Ramos (cell line): ENCODE data around the gene PLA2G10.
"Not testable (repeated sequence)": the region's sequence is repeated elsewhere in the genome, so short reads cannot be mapped to it uniquely, and the experiment has no call there.

Source experiments
- in situ Hi-C: fragments of 300-500 bp; cut with MboI; formaldehyde crosslinking; loops from one replicate; pipeline ENCODE4 v1.14.3; 2022; ENCODE audit warnings: low sequenced_read_pairs; ENCODE audit not compliant: unreplicated experiment

The PLA2G10 gene

DNA sequence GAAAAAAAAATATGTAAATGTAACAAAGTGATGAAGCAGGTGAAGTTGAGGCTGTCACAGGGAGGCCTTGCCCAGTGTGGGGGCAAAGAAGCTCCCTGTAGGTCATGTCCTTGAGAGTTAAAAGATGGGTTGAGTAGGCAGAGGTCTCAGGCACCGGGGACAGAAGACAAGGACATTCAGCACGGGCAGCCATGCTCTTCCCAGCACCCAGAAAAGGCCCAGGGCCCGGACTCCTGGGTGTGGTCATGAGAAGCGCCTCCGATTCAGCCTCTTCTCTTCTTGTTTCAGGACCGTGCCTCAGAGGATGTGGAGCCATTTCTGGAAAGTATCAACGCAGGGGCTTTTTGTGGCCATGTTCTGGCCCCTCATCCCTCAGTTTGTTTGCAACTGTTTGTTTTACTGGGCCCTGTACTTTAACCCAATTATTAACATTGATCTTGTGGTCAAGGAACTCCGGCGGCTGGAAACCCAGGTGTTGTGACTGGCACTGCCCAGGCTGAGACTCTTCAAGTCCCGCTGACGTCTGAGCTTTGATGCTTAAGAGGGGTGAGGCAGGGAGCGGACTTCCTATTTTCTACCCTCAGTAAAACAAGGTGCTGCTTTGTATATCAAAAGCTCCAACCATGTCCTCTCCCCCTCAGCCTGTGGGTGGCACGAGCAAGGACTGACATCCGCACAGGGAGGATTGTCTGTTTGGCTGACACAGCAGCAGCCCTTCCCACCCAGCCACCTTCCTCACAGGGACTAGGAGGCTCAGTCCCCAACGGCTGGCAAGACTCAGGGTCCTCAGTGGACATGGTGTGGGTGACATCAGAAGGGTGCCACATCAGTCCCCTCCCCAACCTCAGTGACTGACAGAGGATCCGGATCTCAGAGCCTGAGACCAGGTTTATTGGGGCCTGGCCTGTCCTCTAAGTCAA is 26.5 kb downstream of the PLA2G10 start:
- in situ Hi-C loops = no loop called here

DNA sequence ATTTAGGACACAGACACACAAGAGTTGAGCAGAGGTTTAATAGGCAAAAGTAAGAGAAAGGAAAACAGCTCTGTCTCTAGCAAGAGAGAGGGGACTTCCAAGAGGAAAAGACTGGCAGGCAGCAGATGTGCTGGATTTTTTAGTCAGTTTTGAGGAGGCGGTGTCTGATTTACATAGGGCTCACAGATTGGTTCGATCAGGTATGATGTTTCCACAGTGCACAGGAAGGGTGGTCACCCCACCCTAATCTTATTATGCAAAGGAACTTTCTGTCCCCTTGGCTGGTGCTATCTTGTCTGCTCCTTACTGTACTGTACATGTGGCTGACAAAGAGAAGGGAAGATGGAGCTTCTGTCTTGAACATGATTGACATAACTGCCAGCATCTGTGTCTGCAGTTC is 36.0 kb downstream of the PLA2G10 start:
- in situ Hi-C loops = no loop called here

DNA sequence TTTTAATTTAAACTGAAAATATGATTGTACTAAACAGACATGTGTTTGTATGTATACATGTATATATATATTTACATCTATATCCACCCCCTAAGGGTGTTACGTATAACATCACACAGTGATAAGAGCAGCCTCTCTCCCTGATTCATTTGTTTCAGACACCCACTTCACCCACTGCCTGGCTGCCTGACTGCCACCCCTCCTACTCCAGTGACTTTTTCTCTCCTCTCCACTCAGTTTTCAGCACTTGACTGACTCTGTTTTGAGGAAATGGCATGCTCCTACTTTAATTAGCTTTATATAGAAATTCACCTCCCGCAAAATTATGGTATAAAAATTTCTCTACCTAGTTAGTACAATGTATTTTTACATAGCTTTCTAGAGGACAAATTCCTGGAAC is 41.4 kb downstream of the PLA2G10 start:
- in situ Hi-C loops = no loop called here

DNA sequence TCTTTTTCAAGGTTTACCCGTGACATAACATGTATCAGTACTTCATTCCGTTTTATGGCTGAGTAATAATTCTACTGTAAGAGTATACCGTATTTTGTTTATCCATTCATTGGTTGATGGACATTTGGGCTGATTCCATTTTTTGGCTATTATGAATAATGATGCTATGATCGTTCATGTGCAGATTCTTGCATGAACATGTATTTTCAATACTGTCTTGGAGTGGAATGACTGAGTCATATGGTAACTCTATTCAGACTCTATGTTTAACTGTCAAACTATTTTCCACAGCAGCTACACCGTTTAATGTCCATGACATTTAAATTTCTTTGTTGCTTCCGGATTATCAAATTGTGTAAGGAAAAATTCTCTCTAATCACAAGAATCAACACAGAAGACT is 43.5 kb downstream of the PLA2G10 start:
- in situ Hi-C loops = no loop called here

DNA sequence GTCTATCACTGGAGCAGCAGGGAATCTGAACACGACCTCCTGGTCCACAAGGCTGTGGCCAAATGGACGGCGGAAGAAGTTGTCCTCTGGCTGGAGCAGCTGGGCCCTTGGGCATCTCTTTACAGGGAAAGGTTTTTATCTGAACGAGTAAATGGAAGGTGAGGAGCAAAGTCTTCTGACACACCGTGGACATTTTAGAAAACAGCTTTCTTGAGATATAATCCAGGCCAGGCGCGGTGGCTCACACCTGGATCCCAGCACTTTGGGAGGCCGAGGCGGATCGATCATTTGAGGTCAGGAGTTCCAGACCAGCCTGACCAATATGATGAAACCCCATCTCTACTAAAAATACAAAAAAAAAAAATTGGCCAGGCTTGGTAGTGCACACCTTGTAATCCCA is 44.3 kb downstream of the PLA2G10 start:
- in situ Hi-C loops = no loop called here

DNA sequence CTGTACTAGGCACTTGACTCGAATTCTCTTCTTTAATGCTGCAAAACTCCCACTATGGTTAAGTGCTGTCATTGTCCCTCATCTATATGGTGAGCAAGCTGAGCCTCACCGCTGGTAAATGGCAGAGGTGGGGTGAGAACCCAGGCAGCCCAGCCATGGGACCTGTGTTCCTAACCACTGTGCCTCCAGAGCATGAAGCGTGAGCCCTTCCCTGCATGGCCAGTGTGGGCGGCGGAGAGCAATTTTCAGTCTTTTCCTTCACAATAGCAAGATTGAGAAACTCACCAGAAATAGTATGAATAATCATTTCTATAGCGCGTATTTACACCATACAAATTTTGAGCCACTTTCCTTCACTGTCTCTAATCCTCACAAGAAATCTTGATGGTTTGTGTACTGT is 52.2 kb downstream of the PLA2G10 start:
- in situ Hi-C loops = no loop called here

DNA sequence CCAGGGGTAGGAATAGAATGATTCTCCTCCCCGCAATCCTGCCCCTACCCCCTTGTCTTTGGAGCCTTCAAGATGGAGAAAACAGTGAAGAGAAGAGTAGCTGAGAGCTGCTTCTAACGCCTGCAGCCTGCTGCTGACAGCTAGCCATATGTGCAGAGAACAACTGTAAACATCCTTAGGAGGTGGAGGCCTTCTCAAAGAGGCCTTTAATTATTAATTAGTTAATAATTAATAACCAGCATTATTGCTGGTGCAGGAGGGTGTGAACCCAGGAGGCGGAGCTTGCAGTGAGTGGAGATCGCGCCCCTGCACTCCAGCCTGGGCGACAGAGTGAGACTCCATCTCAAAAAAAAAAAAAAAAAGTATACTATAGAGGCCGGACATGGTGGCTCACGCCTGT is 52.9 kb downstream of the PLA2G10 start:
- in situ Hi-C loops = no loop called here

DNA sequence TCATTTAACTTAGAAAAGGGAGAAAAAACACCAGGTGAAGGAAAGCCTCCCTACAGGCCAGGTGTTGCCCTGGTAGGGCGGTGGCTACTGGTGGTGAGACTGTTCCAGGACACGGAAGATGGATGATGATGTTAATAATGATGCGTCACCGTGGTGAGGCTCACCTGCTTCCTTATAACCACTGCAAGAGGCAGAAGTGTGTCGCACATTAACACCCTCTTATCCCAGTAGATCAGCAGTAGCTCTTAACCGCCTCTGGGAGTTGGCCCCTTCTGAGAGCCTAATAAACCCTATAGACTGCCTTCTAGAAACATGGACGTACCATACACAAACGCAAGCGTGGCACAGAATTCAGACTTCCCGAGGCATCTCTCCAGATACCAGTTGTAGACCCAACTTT is 53.6 kb downstream of the PLA2G10 start:
- in situ Hi-C loops = no loop called here

DNA sequence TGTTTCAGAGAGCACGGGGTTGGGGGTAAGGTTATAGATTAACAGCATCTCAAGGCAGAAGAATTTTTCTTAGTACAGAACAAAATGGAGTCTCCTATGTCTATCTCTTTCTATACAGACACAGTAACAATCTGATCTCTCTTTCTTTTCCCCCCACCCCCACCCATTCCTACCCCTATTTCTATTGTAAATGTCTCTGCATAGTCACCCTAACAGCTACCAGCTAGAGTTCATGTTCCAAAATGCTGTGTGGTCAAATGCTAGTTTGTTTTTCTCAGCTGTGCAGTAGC is 57.2 kb downstream of the PLA2G10 start:
- in situ Hi-C loops = not testable (repeated sequence)

DNA sequence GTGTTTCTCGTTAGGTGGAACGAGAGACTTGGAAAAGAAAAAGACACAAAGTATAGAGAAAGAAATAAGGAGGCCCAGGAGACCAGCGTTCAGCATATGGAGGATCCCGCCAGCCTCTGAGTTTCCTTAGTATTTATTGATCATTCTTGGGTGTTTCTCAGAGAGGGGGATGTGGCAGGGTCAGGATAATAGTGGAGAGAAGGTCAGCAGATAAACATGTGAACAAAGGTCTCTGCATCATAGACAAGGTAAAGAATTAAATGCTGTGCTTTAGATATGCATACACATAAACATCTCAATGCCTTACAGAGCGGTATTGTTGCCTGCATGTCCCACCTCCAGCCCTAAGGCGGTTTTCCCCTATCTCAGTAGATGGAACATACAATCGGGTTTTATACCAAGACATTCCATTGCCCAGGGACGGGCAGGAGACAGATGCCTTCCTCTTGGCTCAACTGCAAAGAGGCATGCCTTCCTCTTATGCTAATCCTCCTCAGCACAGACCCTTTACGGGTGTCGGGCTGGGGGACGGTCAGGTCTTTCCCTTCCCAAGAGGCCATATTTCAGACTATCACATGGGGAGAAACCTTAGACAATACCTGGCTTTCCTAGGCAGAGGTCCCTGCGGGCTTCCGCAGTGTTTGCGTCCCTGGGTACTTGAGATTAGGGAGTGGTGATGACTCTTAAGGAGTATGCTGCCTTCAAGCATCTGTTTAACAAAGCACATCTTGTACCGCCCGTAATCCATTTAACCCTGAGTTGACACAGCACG is 57.7 kb downstream of the PLA2G10 start:
- in situ Hi-C loops = not testable (repeated sequence)

DNA sequence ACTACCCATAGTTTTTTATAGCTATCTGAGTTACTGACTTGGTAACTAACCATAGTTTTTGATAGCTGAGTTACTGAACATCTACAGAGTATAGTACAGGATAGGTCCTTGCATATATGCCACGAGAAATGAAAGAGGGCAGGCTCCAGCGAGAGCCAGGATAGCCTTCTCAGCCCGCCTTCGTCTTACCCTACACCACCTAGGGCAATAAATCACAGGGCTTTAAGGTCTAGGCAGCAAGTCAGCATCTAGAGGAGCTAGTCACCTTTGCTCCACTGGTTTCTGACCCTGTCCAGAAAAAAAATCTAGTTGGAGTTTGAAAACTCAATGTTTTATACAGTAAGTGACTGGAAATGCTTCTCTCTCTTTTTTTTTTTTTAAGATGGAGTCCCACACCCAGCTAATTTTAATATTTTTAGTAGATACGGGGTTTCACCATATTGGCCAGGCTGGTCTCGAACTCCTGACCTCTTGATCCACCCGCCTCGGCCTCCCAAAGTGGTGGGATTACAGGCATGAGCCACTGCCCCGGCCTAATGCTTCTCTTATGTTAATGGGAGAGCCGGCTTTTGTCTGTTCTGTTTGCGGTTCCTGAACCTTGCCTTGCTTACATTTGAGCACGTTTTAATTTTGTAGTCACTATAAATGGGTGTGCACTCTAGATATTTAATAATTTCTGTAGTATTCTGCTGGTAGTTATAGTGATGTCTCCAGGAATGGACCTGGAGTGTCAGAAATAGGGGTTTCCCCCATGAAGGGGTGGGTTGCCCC is 58.5 kb downstream of the PLA2G10 start:
- in situ Hi-C loops = no loop called here

DNA sequence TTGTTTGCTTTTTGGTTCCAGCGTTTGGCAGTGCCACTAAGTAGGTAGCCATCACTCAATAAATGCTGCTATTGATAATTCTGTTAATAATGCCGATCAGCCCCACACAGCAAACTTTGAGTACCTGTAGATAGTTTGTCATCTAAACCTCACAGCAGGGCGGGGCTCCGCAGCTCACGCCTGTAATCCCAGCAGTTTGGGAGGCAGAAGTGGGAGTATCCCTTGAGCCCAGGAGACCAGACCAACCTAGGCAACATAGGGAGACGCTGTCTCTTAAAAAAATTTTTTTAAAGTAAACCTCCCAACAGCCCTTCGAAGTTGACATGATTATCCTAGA is 59.8 kb downstream of the PLA2G10 start:
- in situ Hi-C loops = no loop called here

DNA sequence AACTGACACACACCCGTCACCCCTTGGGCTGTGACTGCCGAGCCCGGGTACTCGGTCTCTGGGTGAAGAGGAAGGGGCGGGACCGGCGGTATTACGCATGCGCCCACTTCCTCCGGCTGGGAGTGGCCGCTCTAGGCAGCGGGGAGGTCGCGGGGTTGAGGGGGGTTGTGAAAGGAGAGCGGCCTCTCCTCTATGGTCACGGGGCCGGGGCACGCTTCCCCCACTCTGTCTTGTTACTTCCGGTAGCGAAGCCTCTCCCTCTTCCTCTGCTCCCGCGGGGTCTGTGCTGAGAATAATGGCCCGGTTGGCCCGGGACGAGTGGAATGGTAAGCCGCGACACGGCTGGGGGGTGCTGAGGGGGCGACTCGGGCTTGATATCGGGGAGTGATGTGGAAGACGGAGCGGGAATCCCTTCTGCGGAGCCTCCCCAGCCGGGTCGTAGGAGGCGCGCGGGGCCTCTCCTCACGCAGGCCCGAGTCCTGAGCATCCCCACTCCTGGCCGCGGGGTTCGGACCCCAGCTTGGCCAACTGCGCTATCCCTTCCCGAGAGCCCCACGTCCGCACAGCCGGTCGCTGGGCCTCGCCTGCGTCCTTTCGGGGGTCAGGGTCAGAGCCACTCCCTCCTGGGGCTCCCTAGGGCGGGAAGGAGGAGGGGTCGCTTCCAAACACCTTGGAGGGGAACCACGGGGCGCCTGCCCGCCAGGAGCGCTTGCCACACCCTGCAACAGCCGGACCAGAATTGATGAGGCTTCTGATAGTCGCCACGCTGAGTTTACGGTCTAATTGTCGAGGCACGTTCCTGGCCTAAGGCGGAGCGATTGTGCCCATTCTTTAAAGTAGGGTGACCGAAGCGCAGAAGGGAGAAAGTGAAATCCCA is 61.2 kb downstream of the PLA2G10 start, which contains the start of gene BFAR:
BFAR (plus strand) TSS at position 259 of the 877 bp plus-strand sequence. CDS start 11,396 bp downstream, outside the sequence.
- in situ Hi-C loops = no loop called here

DNA sequence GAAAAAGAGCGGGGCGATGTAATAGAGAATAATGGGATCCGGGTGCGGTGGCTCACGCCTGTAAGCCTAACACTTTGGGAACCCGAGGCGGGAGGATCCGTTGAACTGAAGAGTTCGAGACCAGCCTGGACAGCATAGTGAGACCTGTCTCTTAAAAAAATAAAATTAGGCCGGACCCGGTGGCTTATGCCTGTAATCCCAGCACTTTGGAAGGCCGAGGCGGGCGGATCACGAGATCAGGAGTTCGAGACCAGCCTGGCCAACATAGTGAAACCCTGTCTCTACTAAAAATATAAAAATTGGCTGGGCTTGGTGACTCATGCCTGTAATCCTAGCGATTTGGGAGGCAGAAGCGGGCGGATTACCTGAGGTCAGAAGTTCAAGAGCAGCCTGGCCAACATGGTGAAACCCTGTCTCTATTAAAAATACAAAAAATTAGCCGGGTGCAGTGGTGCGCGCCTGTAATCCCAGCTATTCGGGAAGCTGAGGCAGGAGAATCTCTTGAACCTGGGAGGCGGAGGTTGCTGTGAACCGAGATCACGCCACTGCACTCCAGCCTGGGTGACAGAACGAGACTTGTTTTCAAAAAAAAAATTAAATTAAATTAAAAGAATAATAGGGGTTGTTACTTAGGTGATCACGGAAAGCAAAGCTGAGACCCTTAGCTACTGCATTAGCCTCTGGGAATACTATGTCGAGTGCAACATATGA is 63.3 kb downstream of the PLA2G10 start:
- in situ Hi-C loops = not testable (repeated sequence)

DNA sequence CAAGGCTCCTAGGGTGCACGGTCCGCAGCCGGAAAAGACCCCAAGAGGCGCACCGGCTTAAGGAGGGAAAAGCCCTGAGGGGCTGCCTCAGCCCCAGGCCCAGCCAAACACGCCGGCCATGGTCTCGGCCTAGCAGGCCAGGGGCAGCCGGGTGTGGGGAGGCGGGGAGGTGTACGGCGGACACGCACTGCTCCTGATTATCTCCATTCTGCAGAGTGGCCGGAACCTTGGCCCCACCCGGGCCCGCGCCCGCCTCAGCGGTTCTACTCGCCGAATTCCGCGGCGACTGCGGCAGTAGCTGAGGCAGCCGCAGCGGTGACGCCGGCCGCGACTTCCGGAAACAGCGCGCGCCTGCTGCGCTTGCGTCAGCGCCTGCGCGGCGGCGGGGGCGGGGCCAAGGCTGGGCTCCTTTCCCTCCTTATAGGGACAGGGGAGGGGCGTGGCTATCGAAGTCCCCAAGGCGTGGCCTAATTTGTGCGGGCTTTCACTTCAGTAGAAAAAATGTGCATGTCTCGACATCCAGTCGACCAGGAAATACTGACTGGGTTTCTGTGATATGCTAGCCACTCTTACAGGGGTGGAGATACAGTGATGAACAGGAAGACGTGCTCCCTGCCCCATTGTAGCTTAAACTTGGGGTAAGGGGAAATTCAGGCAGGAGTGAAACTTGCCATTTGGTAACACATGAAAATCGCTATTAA is 64.0 kb downstream of the PLA2G10 start, which contains the start of gene PARN:
PARN (minus strand) TSS at position 342 of the 701 bp plus-strand sequence; CDS start at position 207, 135 bp downstream.
- in situ Hi-C loops = no loop called here

DNA sequence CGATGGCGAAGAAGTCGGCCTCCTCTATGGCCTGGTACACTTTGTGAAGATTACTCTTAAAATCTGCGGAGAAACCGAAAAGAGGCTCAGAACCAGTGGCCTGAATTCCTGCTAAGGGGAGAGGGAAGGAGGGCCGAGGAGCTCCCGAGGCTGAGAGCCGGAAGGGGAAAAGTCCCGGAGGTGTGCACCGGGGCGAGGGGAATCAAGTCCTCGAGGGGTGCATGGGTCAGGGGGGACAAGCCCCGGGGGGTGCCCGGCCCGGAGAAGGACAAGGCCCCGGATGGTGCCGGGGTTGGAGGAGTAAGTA is 64.5 kb downstream of the PLA2G10 start:
- in situ Hi-C loops = no loop called here

DNA sequence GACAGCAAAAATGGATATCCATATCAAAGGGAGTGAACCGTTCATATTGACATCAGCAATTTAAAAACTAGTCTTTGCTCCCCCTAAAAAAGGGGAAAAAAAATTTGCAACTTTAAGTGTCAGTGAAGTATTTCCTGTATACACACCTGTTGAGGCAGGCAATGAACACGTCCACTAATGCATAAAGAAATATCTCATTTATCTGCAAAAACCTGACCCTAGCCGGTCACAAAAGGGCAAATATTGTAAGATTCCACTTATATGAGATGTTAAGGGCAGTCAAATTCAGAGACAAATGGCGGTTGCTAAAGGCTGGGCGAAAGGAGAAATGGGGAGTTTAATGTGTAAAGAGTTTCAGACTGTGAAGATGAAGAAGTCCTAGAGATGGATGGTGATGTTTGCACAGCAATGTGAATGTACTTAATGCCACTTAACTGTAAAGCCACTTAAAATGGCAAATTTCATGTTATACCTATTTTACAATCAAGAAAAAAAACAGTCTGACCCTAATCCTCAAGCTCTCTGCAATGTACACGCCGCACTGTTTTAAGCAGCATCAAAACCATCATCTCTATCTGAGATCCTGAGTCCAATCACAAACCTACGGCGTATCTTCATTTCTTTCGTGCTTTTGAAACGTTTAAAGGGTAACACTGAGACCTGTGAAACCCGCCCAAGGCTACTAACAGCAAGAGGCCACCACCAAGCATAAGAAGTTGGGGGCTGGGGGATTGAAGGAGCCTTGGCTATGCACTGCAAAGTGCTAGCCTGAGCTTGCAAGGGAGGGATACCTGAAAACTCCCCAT is 65.1 kb downstream of the PLA2G10 start:
- in situ Hi-C loops = no loop called here

DNA sequence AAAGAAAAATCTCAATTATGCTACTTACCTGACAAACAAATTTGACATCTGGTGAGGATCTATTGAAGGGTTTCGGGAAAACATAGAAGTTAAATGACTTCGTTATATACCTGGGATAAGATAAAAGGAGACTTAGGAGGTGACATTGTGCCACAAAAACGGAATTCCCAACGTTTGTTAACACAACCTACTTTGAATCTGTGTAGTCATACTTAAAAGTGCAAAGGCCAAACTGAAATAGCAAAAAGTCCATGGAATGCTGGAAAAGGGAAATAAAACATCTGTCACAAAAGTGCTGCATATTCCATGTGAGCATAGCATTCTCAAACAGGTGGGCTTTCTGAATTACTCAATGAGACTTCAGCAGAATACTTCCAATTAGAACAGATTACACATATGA is 67.0 kb downstream of the PLA2G10 start:
- in situ Hi-C loops = no loop called here
